ENCODE measurements around the gene TMEM109.
A peak's percentile ranks its signal among the peaks of the same experiment; 100 is the strongest.

The TMEM109 gene

GRCh38 chr11:60899046-60899936, 14.7 kb upstream of the TMEM109 start:
- peak; percentile 97 for TF ChIP-seq CTCF (IDR thresholded peaks at IDR 0.05)

- no peak for TF ChIP-seq CTCF (IDR thresholded peaks at IDR 0.05)
These were observed 14.0 kb upstream of the TMEM109 start for GRCh38 chr11:60899977-60900376.

- no peak for TF ChIP-seq CTCF (IDR thresholded peaks at IDR 0.05)
These were observed 13.1 kb upstream of the TMEM109 start for GRCh38 chr11:60900673-60901404.

- no peak for TF ChIP-seq CTCF (IDR thresholded peaks at IDR 0.05)
These were observed 11.3 kb upstream of the TMEM109 start for GRCh38 chr11:60902625-60903024.

- TF ChIP-seq CTCF (IDR thresholded peaks at IDR 0.05), result no peak
These were observed 8.9 kb upstream of the TMEM109 start for GRCh38 chr11:60905047-60905446.

GRCh38 chr11:60905551-60906113, 8.3 kb upstream of the TMEM109 start:
- no peak for TF ChIP-seq CTCF (IDR thresholded peaks at IDR 0.05)

- TF ChIP-seq CTCF (IDR thresholded peaks at IDR 0.05), result no peak
These were observed 7.6 kb upstream of the TMEM109 start, which contains the start of gene PRPF19 for GRCh38 chr11:60906132-60906972. Gene PRPF19, minus strand, starts transcription at chr11:60906585. Its CDS starts 203 bp downstream, at chr11:60906382.

Data from LNCAP (cell line).